Measurements from ENCODE around the gene ENTPD8. TPM values are rescaled to one million over a fixed set of nuclear protein-coding genes. Genes with fewer than 3 reads are reported as not detected.

Gene ENTPD8
- total RNA-seq, 1 donor from 2014 or later: 0.07 TPM

- intact Hi-C loops (cut with micrococcal nuclease): loop anchor here (1.0 to 10.0 kb wide), 5 partner anchors 36 to 1215 kb away; partner anchors contain the start of genes EXD3, MRPL41, NOTCH1 and NOXA1
Measured at GRCh38 chr9:137459601-137460362, 18.6 kb upstream of the ENTPD8 start.

GRCh38 chr9:137459152-137459600 lies 18.0 kb upstream of the ENTPD8 start, which contains the start of gene NSMF:
Gene NSMF, minus strand, starts transcription at chr9:137459334. Its CDS starts 232 bp downstream, at chr9:137459102.
- intact Hi-C loops (cut with micrococcal nuclease): loop anchor here (1.0 to 10.0 kb wide), 4 partner anchors 36 to 976 kb away; partner anchors contain the start of genes EXD3, MRPL41, NOTCH1 and NOXA1

GRCh38 chr9:137458194-137459151 lies 17.3 kb upstream of the ENTPD8 start:
- intact Hi-C loops (cut with micrococcal nuclease): loop anchor here (1.0 to 10.0 kb wide), 4 partner anchors 35 to 976 kb away; partner anchors contain the start of genes EXD3, MRPL41, NOTCH1 and NOXA1

- intact Hi-C loops (cut with micrococcal nuclease): loop anchor here (2.0 to 10.0 kb wide), 2 partner anchors 913 to 975 kb away; partner anchors contain the start of genes NOTCH1 and SEC16A
Measured at GRCh38 chr9:137457406-137458193, 16.4 kb upstream of the ENTPD8 start.

- intact Hi-C loops (cut with micrococcal nuclease): loop anchor here (10.0 kb wide), 1 partner anchor 912 kb away; the partner anchor contains the start of gene NOTCH1
Measured at GRCh38 chr9:137456864-137457405, 15.8 kb upstream of the ENTPD8 start.

GRCh38 chr9:137456061-137456863 lies 15.1 kb upstream of the ENTPD8 start:
- intact Hi-C loops (cut with micrococcal nuclease): loop anchor here (10.0 kb wide), 1 partner anchor 911 kb away; the partner anchor contains the start of gene NOTCH1

GRCh38 chr9:137455359-137455991 lies 14.3 kb upstream of the ENTPD8 start:
- intact Hi-C loops (cut with micrococcal nuclease): loop anchor here (10.0 kb wide), 1 partner anchor 911 kb away; the partner anchor contains the start of gene NOTCH1

GRCh38 chr9:137454597-137455358 lies 13.6 kb upstream of the ENTPD8 start:
- intact Hi-C loops (cut with micrococcal nuclease): loop anchor here (1.0 to 10.0 kb wide), 6 partner anchors 8 to 910 kb away; partner anchors contain the start of genes ARRDC1, NOTCH1, PAXX and TMEM141

- intact Hi-C loops (cut with micrococcal nuclease): loop anchor here (1.0 to 10.0 kb wide), 6 partner anchors 8 to 909 kb away; partner anchors contain the start of genes ARRDC1, NOTCH1, PAXX and TMEM141
Measured at GRCh38 chr9:137454145-137454596, 13.0 kb upstream of the ENTPD8 start.

- intact Hi-C loops (cut with micrococcal nuclease): loop anchor here (1.0 to 10.0 kb wide), 7 partner anchors 9 to 909 kb away; partner anchors contain the start of genes ARRDC1, NOTCH1, PAXX and TMEM141
Measured at GRCh38 chr9:137453643-137454081, 12.5 kb upstream of the ENTPD8 start.

GRCh38 chr9:137452761-137453642 lies 11.8 kb upstream of the ENTPD8 start:
- intact Hi-C loops (cut with micrococcal nuclease): loop anchor here (1.0 to 10.0 kb wide), 5 partner anchors 39 to 908 kb away; partner anchors contain the start of genes NOTCH1, PAXX and TMEM141

- intact Hi-C loops (cut with micrococcal nuclease): loop anchor here (5.0 to 10.0 kb wide), 4 partner anchors 300 to 907 kb away; partner anchors contain the start of genes NOTCH1, PAXX and TMEM141
Measured at GRCh38 chr9:137452006-137452760, 11.0 kb upstream of the ENTPD8 start.

- intact Hi-C loops (cut with micrococcal nuclease): loop anchor here (5.0 to 10.0 kb wide), 4 partner anchors 299 to 907 kb away; partner anchors contain the start of genes NOTCH1, PAXX and TMEM141
Measured at GRCh38 chr9:137451264-137452005, 10.3 kb upstream of the ENTPD8 start.

- intact Hi-C loops (cut with micrococcal nuclease): loop anchor here (5.0 to 10.0 kb wide), 4 partner anchors 298 to 906 kb away; partner anchors contain the start of genes NOTCH1, PAXX and TMEM141
Measured at GRCh38 chr9:137450539-137451222, 9.5 kb upstream of the ENTPD8 start.
